Common myeloid progenitor, CD34-positive (primary cell): ENCODE results near the gene WNT16.

Source experiments
- CTCF ChIA-PET: fragments of 350-600 bp; sonication (Branson Sonifier 250); formaldehyde crosslinking; loops from one replicate; lab custom pipeline; 2021; ENCODE audit warnings: antibody characterized with exemption; lab: Charles Lee
- POLR2A ChIA-PET: fragments of 350-600 bp; sonication (Branson Sonifier 250); formaldehyde crosslinking; loops from one replicate; lab custom pipeline; 2021; ENCODE audit warnings: antibody characterized with exemption; lab: Charles Lee
- DNase-seq, 3 donors: peaks; one replicate each; pipeline versions ENCODE4 v3.0.0 to v3.0.0-alpha.2; 2013
- H3K27ac ChIP-seq, 2 experiments: 1 replicate in 1 of 2; 2 replicates in 1 of 2; pipeline ENCODE4 v1.7.0; 2013; ENCODE audit warnings: inconsistent platforms in 2 of 2, low read length in 2 of 2, mild to moderate bottlenecking in 2 of 2, low read depth in 1 of 2, moderate library complexity in 1 of 2; ENCODE audit not compliant: severe bottlenecking in 2 of 2, insufficient read depth in 1 of 2, poor library complexity in 1 of 2
- H3K27me3 ChIP-seq, 5 experiments: replicated peaks in 2 of 5; 1 replicate in 3 of 5; 2 replicates in 2 of 5; pipeline versions ENCODE4 v1.6.1 to v1.7.0; 2013; ENCODE audit warnings: low read length in 4 of 5, mild to moderate bottlenecking in 2 of 5, moderate library complexity in 2 of 5, inconsistent platforms in 1 of 5; ENCODE audit not compliant: insufficient read depth in 5 of 5, control insufficient read depth in 4 of 5
- H3K36me3 ChIP-seq, 4 experiments: 1 replicate in 2 of 4; 2 replicates in 2 of 4; pipeline versions ENCODE4 v1.6.1 to v1.7.0; 2013; ENCODE audit warnings: low read length in 3 of 4, control low read depth in 1 of 4, mild to moderate bottlenecking in 1 of 4; ENCODE audit not compliant: control insufficient read depth in 4 of 4, insufficient read depth in 4 of 4
- H3K4me1 ChIP-seq, 4 experiments: 1 replicate in 3 of 4; 2 replicates in 1 of 4; pipeline versions ENCODE4 v1.6.1 to v1.7.1; 2013; ENCODE audit warnings: low read length in 3 of 4, mild to moderate bottlenecking in 3 of 4, control low read depth in 1 of 4, inconsistent platforms in 1 of 4, moderate library complexity in 1 of 4; ENCODE audit not compliant: control insufficient read depth in 4 of 4, insufficient read depth in 4 of 4; ENCODE audit errors: control extremely low read depth in 1 of 4
- H3K4me3 ChIP-seq, 7 experiments: 1 replicate in 4 of 7; 2 replicates in 3 of 7; pipeline versions ENCODE4 v1.5.1 to v1.7.0; 2013; ENCODE audit warnings: mild to moderate bottlenecking in 7 of 7, low read length in 6 of 7, moderate library complexity in 6 of 7, inconsistent platforms in 2 of 7, low read depth in 2 of 7, control low read depth in 1 of 7; ENCODE audit not compliant: insufficient read depth in 4 of 7, control insufficient read depth in 1 of 7; ENCODE audit errors: extremely low read depth in 1 of 7
- H3K9me3 ChIP-seq, 5 experiments: 1 replicate in 4 of 5; 2 replicates in 1 of 5; pipeline versions ENCODE4 v1.6.1 to v1.7.1; 2013; ENCODE audit warnings: low read length in 4 of 5, mild to moderate bottlenecking in 2 of 5, inconsistent platforms in 1 of 5, low read depth in 1 of 5, moderate library complexity in 1 of 5; ENCODE audit not compliant: control insufficient read depth in 4 of 5, insufficient read depth in 2 of 5; ENCODE audit errors: control extremely low read depth in 1 of 5
- WGBS: methylation state at CpG from one replicate; pipeline ENCODE4 v1.1.5; 2013; ENCODE audit not compliant: insufficient coverage; 5-methylcytosine and 5-hydroxymethylcytosine counted together

WNT16 gene

GRCh38 chr7:121376979-121377378 lies 48.2 kb downstream of the WNT16 start:
- ChIA-PET POLR2A (no interaction called here), CTCF (no interaction called here)
- Histone ChIP-seq H3K4me1 (peaks cover 4 to 20% (median 8%) of the 10 kb centered on the region in 4 experiments), H3K27me3 (no peaks in the 10 kb centered on the region), H3K27ac (no peak overlapping the region), H3K9me3 (no peaks in the 10 kb centered on the region), H3K4me3 (no peak overlapping the region), H3K36me3 (peaks cover 10 to 32% (median 18%) of the 10 kb centered on the region in 4 experiments)
- 100% methylated on average over 1 of the region's 2 CpGs for WGBS
- DNase-seq = peak in 2 of 3 donors; percentile 17 to 34

DNA sequence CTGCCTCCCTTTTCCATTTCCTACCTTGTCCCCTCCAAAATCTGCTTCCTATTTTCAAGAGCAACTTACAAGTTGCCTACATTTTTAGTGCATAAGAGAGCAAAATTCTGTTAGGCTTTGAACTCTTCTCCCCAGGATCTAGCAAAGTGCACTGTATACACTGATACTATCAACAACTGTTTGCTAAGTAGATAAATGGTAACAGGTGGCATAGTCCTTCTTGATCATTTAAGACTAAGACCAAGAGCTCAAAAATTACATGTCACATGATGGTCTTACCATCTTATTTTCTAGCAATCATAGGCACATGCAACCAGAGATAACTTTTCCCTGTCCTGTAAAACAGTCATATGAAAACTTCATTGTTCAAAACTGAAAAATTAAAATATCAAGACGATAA lies 51.1 kb downstream of the WNT16 start:
- Histone ChIP-seq H3K4me1 (peaks cover 0 to 37% (median 13%) of the 10 kb centered on the region in 4 experiments), H3K27me3 (no peaks in the 10 kb centered on the region), H3K9me3 (no peaks in the 10 kb centered on the region), H3K4me3 (no peak overlapping the region), H3K27ac (no peak overlapping the region), H3K36me3 (peaks cover 10 to 29% (median 18%) of the 10 kb centered on the region in 4 experiments)
- DNase-seq = no peak
- POLR2A ChIA-PET = interaction anchor here (1.2 kb wide), 1 partner anchor 16 kb away, joined by 4 read pairs; the partner anchor contains the start of gene FAM3C
- CTCF ChIA-PET = interaction anchor here (1.1 to 10.7 kb wide), 6 partner anchors 9 to 204 kb away, joined by 3 to 92 read pairs (median 4); partner anchors contain the start of gene FAM3C
- 90% methylated on average over 1 of the region's 1 CpG for WGBS

DNA sequence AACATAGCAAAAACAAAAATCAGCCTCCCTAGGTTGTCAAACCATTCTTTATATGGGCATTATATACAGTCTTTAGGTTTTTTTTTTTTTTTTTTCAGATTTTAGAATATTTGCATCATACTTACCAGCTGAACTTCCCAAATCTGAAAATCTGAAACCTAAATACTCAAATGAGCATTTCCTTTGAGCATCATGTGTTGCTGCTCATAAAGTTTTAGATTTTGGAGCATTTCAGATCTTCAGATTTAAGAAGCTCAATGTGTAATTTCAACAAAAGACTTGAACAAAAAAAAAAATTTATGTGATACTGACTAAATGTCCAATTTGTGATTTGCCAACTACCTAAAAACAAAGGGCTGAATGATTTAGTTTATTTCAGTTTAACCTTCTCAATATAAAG lies 53.7 kb downstream of the WNT16 start:
- POLR2A ChIA-PET = interaction anchor here (0.8 kb wide), 1 partner anchor 13 kb away, joined by 5 read pairs; the partner anchor contains the start of gene FAM3C
- CTCF ChIA-PET = interaction anchor here (0.6 to 10.7 kb wide), 2 partner anchors 13 to 931 kb away, joined by 3 to 92 read pairs; partner anchors contain the start of gene FAM3C
- no peak for DNase-seq
- Histone ChIP-seq H3K27me3 (no peaks in the 10 kb centered on the region), H3K4me1 (peaks cover 5 to 51% (median 20%) of the 10 kb centered on the region in 4 experiments), H3K9me3 (no peaks in the 10 kb centered on the region), H3K36me3 (peaks cover 3 to 9% (median 5%) of the 10 kb centered on the region in 4 experiments), H3K4me3 (no peak overlapping the region), H3K27ac (no peak overlapping the region)

DNA sequence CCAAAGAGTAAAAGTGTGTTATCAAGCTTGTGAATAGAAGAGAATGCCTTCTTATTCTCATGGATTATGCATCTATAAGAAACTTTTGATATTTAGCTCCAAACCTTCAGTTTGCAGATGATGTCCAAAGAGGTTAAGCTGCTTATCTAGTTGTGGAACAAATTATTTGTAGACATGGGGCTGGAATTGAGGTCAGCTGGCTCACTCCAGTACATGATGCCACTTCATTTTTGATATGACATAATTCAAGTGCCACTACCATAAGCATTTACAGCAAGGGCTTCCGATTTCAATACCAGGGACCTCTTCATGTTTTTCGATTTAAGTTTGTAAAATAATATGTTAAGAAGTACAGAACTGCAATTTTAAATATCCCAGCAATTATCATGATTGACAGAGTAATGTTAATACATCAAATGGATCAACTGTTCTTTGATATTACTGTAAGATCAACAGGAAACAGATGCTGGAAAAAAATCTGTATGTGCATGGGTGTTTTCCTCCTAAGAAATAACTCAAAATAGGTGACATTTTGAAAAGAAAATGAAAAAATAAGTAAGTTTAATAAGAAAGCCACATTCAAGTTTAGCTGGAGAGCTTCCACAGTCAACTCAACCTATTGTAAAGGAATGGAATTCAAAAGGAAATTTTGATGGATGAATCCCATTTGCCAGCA lies 54.6 kb downstream of the WNT16 start:
- H3K36me3 ChIP-seq = peaks cover 0 to 3% (median 1%) of the 10 kb centered on the region in 4 experiments
- CTCF ChIA-PET = interaction anchor here (2.0 to 10.7 kb wide), 2 partner anchors 13 to 16 kb away, joined by 11 to 92 read pairs; partner anchors contain the start of gene FAM3C
- no peak overlapping the region for H3K27ac ChIP-seq
- POLR2A ChIA-PET = interaction anchor here (0.6 to 0.8 kb wide), 3 partner anchors 10 to 60 kb away, joined by 3 to 5 read pairs (median 5); partner anchors contain the start of gene FAM3C
- H3K27me3 ChIP-seq = no peaks in the 10 kb centered on the region
- no CpG with 5 or more reads among the region's 2 CpGs for WGBS
- H3K9me3 ChIP-seq = no peaks in the 10 kb centered on the region
- H3K4me1 ChIP-seq = peaks cover 5 to 51% (median 20%) of the 10 kb centered on the region in 4 experiments
- peak in 2 of 3 donors; percentile 59 to 81 for DNase-seq
- peak overlapping the region in 1 of 7 experiments; percentile 58 for H3K4me3 ChIP-seq

DNA sequence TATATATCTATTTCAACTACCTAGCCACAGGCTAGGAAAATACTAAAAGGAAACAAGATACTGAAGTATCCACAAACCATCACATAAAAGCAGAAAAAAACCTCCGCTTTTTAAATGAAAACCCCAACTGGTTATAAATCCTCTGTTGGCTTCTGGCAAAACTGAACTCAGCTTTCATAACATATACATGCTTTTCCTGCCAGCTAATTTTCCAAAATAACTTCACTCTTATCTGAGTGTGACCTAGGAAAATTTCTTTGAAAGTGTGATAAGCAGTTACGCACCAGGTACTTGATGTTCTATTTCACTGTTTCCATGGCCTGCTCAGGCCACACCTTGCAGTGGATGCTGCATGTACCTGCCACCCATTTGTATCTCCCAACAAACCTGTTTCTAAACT lies 55.5 kb downstream of the WNT16 start:
- Histone ChIP-seq H3K4me3 (peak overlapping the region in 2 of 7 experiments; percentile 14 to 58), H3K27ac (peak overlapping the region in 1 of 2 experiments; percentile 17), H3K4me1 (peaks cover 5 to 51% (median 20%) of the 10 kb centered on the region in 4 experiments), H3K27me3 (no peaks in the 10 kb centered on the region), H3K9me3 (no peaks in the 10 kb centered on the region), H3K36me3 (peaks cover 0 to 2% (median under 1%) of the 10 kb centered on the region in 4 experiments)
- 40% methylated on average over 2 of the region's 2 CpGs for WGBS
- POLR2A ChIA-PET = interaction anchor here (0.7 kb wide), 1 partner anchor 9 kb away, joined by 3 read pairs; no protein-coding TSS in a partner anchor
- no peak for DNase-seq
- CTCF ChIA-PET = interaction anchor here (1.3 to 10.7 kb wide), 3 partner anchors 12 to 54 kb away, joined by 3 to 92 read pairs (median 11); partner anchors contain the start of gene FAM3C

GRCh38 chr7:121385056-121385799 lies 56.4 kb downstream of the WNT16 start:
- peaks cover 0 to 2% (median 0%) of the 10 kb centered on the region in 4 experiments for H3K36me3 ChIP-seq
- no peak for DNase-seq
- POLR2A ChIA-PET = no interaction called here
- H3K27ac ChIP-seq = no peak overlapping the region
- CTCF ChIA-PET = interaction anchor here (1.0 to 10.7 kb wide), 4 partner anchors 11 to 53 kb away, joined by 3 to 92 read pairs (median 7); partner anchors contain the start of gene FAM3C
- H3K4me3 ChIP-seq = peak overlapping the region in 1 of 7 experiments; percentile 28
- no peaks in the 10 kb centered on the region for H3K9me3 ChIP-seq
- no peaks in the 10 kb centered on the region for H3K27me3 ChIP-seq
- H3K4me1 ChIP-seq = peaks cover 5 to 53% (median 20%) of the 10 kb centered on the region in 4 experiments
- WGBS = no CpG with 5 or more reads among the region's 4 CpGs
